HS-5 (cell line): ENCODE results near the gene KCNH2.
"Not testable (repeated sequence)": the region's sequence is repeated elsewhere in the genome, so short reads cannot be mapped to it uniquely, and the experiment has no call there.

ENCODE experiments used
- DNase-seq: peaks from one replicate; pipeline ENCODE4 v3.0.0-alpha.2; 2012; ENCODE audit warnings: low read depth

KCNH2 gene

GRCh38 chr7:151012031-151012692 is 34.0 kb upstream of the KCNH2 start:
- no peak for DNase-seq

- DNase-seq, result not testable (repeated sequence)
These were observed 33.5 kb upstream of the KCNH2 start for GRCh38 chr7:151011616-151012015.

GRCh38 chr7:151011097-151011409 is 32.9 kb upstream of the KCNH2 start:
- DNase-seq, result no peak

- DNase-seq, result no peak
These were observed 32.4 kb upstream of the KCNH2 start for GRCh38 chr7:151010307-151011096.

GRCh38 chr7:151010037-151010306 is 31.9 kb upstream of the KCNH2 start:
- DNase-seq, result no peak

GRCh38 chr7:151009327-151010036 is 31.4 kb upstream of the KCNH2 start:
- DNase-seq, result no peak

- DNase-seq, result no peak
These were observed 30.6 kb upstream of the KCNH2 start for GRCh38 chr7:151008511-151009323.

GRCh38 chr7:151008143-151008510 is 30.0 kb upstream of the KCNH2 start:
- DNase-seq, result no peak

- DNase-seq, result no peak
These were observed 29.4 kb upstream of the KCNH2 start for GRCh38 chr7:151007469-151007898.

- DNase-seq, result no peak
These were observed 28.6 kb upstream of the KCNH2 start for GRCh38 chr7:151006590-151007300.

- no peak for DNase-seq
These were observed 27.4 kb upstream of the KCNH2 start for GRCh38 chr7:151005566-151005965.

GRCh38 chr7:151003572-151003971 is 25.5 kb upstream of the KCNH2 start:
- DNase-seq, result no peak

- DNase-seq, result no peak
These were observed 23.4 kb upstream of the KCNH2 start for GRCh38 chr7:151001546-151001945.

GRCh38 chr7:151000897-151001495 is 22.9 kb upstream of the KCNH2 start:
- DNase-seq, result no peak

- DNase-seq, result no peak
These were observed 21.5 kb upstream of the KCNH2 start for GRCh38 chr7:150999497-151000230.

- no peak for DNase-seq
These were observed 20.9 kb upstream of the KCNH2 start for GRCh38 chr7:150999001-150999400.

GRCh38 chr7:150998341-150998740 is 20.2 kb upstream of the KCNH2 start:
- DNase-seq, result no peak

GRCh38 chr7:150997817-150998216 is 19.7 kb upstream of the KCNH2 start:
- no peak for DNase-seq

- no peak for DNase-seq
These were observed 19.0 kb upstream of the KCNH2 start for GRCh38 chr7:150997075-150997511.

- DNase-seq, result no peak
These were observed 18.4 kb upstream of the KCNH2 start for GRCh38 chr7:150996376-150997074.
